Measurements from ENCODE around the gene PITX1. TPM values are rescaled to one million over a fixed set of nuclear protein-coding genes. Genes with fewer than 3 reads are reported as not detected.

The PITX1 gene
- total RNA-seq, 2 donors from 2014 or later, result 1.3 to 2.4 TPM

- TF ChIP-seq CTCF (conservative IDR thresholded peaks at IDR 0.05), result no peak
- H3K4me1 ChIP-seq (ENCODE audit: control insufficient read depth, insufficient read depth, low read length), result peaks cover 5% of the 10 kb centered on the region
- Mint-ChIP-seq H3K4me1 (no peaks in the 10 kb centered on the region), H3K36me3 (ENCODE audit: low read depth) (no peaks in the 10 kb centered on the region), H3K9me3 (no peaks in the 10 kb centered on the region), H3K27ac (no peak overlapping the region), H3K27me3 (ENCODE audit: insufficient read depth) (peaks cover 20% of the 10 kb centered on the region), H3K4me3 (no peak overlapping the region)
- no peak overlapping the region for H3K27ac ChIP-seq (ENCODE audit: low read depth, low read length)
- 96 to 97% methylated on average over 8 of the region's 8 CpGs for WGBS, 2 experiments (ENCODE audit: insufficient coverage in 1 of 2, insufficient read length in 1 of 2)
- no peak for DNase-seq
- no peaks in the 10 kb centered on the region for H3K9me3 ChIP-seq (ENCODE audit: control insufficient read depth, low read length)
- no peak overlapping the region for H3K9ac ChIP-seq (ENCODE audit: extremely low read depth, low read length, poor library complexity, severe bottlenecking)
- H3K36me3 ChIP-seq (ENCODE audit: control insufficient read depth, insufficient read depth, low read length), result no peaks in the 10 kb centered on the region
- H3K27me3 ChIP-seq (ENCODE audit: control insufficient read depth, insufficient read depth, low read length, poor library complexity, severe bottlenecking), result no peaks in the 10 kb centered on the region
- H3K4me3 ChIP-seq (ENCODE audit: low read length), result no peak overlapping the region
These were observed 29.0 kb upstream of the PITX1 start for GRCh38 chr5:135063056-135063445.

- Mint-ChIP-seq H3K4me3 (no peak overlapping the region), H3K4me1 (no peaks in the 10 kb centered on the region), H3K27me3 (ENCODE audit: insufficient read depth) (peaks cover 26% of the 10 kb centered on the region), H3K9me3 (no peaks in the 10 kb centered on the region), H3K27ac (no peak overlapping the region), H3K36me3 (ENCODE audit: low read depth) (no peaks in the 10 kb centered on the region)
- Histone ChIP-seq H3K27me3 (ENCODE audit: control insufficient read depth, insufficient read depth, low read length, poor library complexity, severe bottlenecking) (no peaks in the 10 kb centered on the region), H3K27ac (ENCODE audit: low read depth, low read length) (no peak overlapping the region), H3K9me3 (ENCODE audit: control insufficient read depth, low read length) (no peaks in the 10 kb centered on the region), H3K9ac (ENCODE audit: extremely low read depth, low read length, poor library complexity, severe bottlenecking) (no peak overlapping the region), H3K4me1 (ENCODE audit: control insufficient read depth, insufficient read depth, low read length) (peaks cover 5% of the 10 kb centered on the region), H3K36me3 (ENCODE audit: control insufficient read depth, insufficient read depth, low read length) (no peaks in the 10 kb centered on the region), H3K4me3 (ENCODE audit: low read length) (no peak overlapping the region)
- DNase-seq, result no peak
- 92 to 93% methylated on average over 7 to 16 of the region's 17 CpGs for WGBS, 2 experiments (ENCODE audit: insufficient coverage in 1 of 2, insufficient read length in 1 of 2)
- TF ChIP-seq CTCF (conservative IDR thresholded peaks at IDR 0.05), result no peak
These were observed 28.4 kb upstream of the PITX1 start for GRCh38 chr5:135062216-135063055.

GRCh38 chr5:135061001-135061400 is 27.0 kb upstream of the PITX1 start:
- H3K9me3 Mint-ChIP-seq, result no peaks in the 10 kb centered on the region
- no peak overlapping the region for H3K4me3 ChIP-seq (ENCODE audit: low read length)
- no peak for DNase-seq
- H3K36me3 ChIP-seq (ENCODE audit: control insufficient read depth, insufficient read depth, low read length), result no peaks in the 10 kb centered on the region
- H3K36me3 Mint-ChIP-seq (ENCODE audit: low read depth), result no peaks in the 10 kb centered on the region
- H3K4me3 Mint-ChIP-seq, result no peak overlapping the region
- no peaks in the 10 kb centered on the region for H3K4me1 Mint-ChIP-seq
- H3K27me3 Mint-ChIP-seq (ENCODE audit: insufficient read depth), result peaks cover 32% of the 10 kb centered on the region
- no peak overlapping the region for H3K27ac Mint-ChIP-seq
- peaks cover 5% of the 10 kb centered on the region for H3K4me1 ChIP-seq (ENCODE audit: control insufficient read depth, insufficient read depth, low read length)
- H3K27me3 ChIP-seq (ENCODE audit: control insufficient read depth, insufficient read depth, low read length, poor library complexity, severe bottlenecking), result peaks cover 13% of the 10 kb centered on the region
- TF ChIP-seq CTCF (conservative IDR thresholded peaks at IDR 0.05), result no peak
- H3K9me3 ChIP-seq (ENCODE audit: control insufficient read depth, low read length), result no peaks in the 10 kb centered on the region
- H3K27ac ChIP-seq (ENCODE audit: low read depth, low read length), result no peak overlapping the region
- 87 to 94% methylated on average over 6 of the region's 6 CpGs for WGBS, 2 experiments (ENCODE audit: insufficient coverage in 1 of 2, insufficient read length in 1 of 2)
- no peak overlapping the region for H3K9ac ChIP-seq (ENCODE audit: extremely low read depth, low read length, poor library complexity, severe bottlenecking)

All from endodermal cell (in vitro differentiated cells).